Skeletal muscle cell (primary cell): ENCODE results near the gene CALHM5.

Source experiments
- DNase-seq: peaks from one replicate; pipeline ENCODE4 v3.0.0-alpha.2; 2010; ENCODE audit warnings: low read depth
- H3K4me3 ChIP-seq: 2 replicates; pipeline ENCODE4 v1.5.1; 2011; ENCODE audit warnings: low read depth, mild to moderate bottlenecking, control low read depth, low read length, moderate library complexity

CALHM5 gene

GRCh38 chr6:116535109-116535508, 23.7 kb downstream of the CALHM5 start:
- no peak overlapping the region for H3K4me3 ChIP-seq
- DNase-seq: no peak

- DNase-seq: no peak
- H3K4me3 ChIP-seq: no peak overlapping the region
Measured at GRCh38 chr6:116536216-116536621, 24.8 kb downstream of the CALHM5 start.

- DNase-seq: no peak
- H3K4me3 ChIP-seq: no peak overlapping the region
Measured at GRCh38 chr6:116542426-116542825, 31.0 kb downstream of the CALHM5 start.

- no peak for DNase-seq
- H3K4me3 ChIP-seq: no peak overlapping the region
Measured at GRCh38 chr6:116543149-116543548, 31.7 kb downstream of the CALHM5 start.

- DNase-seq: no peak
- H3K4me3 ChIP-seq: no peak within 1 kb of the TSS
Measured at GRCh38 chr6:116545651-116546050, 34.2 kb downstream of the CALHM5 start, which contains the start of gene TRAPPC3L. TRAPPC3L (minus strand) TSS chr6:116545684; CDS start chr6:116545514, 170 bp downstream.

- DNase-seq: no peak
- no peak overlapping the region for H3K4me3 ChIP-seq
Measured at GRCh38 chr6:116547358-116547757, 35.9 kb downstream of the CALHM5 start.

- no peak for DNase-seq
- H3K4me3 ChIP-seq: no peak overlapping the region
Measured at GRCh38 chr6:116550796-116551195, 39.4 kb downstream of the CALHM5 start.

- no peak for DNase-seq
- H3K4me3 ChIP-seq: no peak within 1 kb of the TSS
Measured at GRCh38 chr6:116553451-116553850, 42.0 kb downstream of the CALHM5 start, which contains the start of gene CALHM4. CALHM4 (plus strand) TSS chr6:116553751; CDS start chr6:116553794, 43 bp downstream.

GRCh38 chr6:116556065-116556464, 44.6 kb downstream of the CALHM5 start:
- peak; percentile 43 for DNase-seq
- H3K4me3 ChIP-seq: no peak overlapping the region

- no peak overlapping the region for H3K4me3 ChIP-seq
- no peak for DNase-seq
Measured at GRCh38 chr6:116556814-116557415, 45.5 kb downstream of the CALHM5 start.

- peak; percentile 93 for DNase-seq
- no peak overlapping the region for H3K4me3 ChIP-seq
Measured at GRCh38 chr6:116557893-116558292, 46.5 kb downstream of the CALHM5 start.

GRCh38 chr6:116560130-116560529, 48.7 kb downstream of the CALHM5 start:
- no peak for DNase-seq

GRCh38 chr6:116561377-116562018, 50.1 kb downstream of the CALHM5 start:
- no peak for DNase-seq
- H3K4me3 ChIP-seq: no peak overlapping the region

More at GRCh38 chr6:116560130-116560529, 48.7 kb downstream of the CALHM5 start:
- H3K4me3 ChIP-seq: no peak overlapping the region

GRCh38 chr6:116562019-116562403, 50.6 kb downstream of the CALHM5 start:
- no peak for DNase-seq
- no peak overlapping the region for H3K4me3 ChIP-seq

- no peak for DNase-seq
- no peak overlapping the region for H3K4me3 ChIP-seq
Measured at GRCh38 chr6:116562614-116563013, 51.2 kb downstream of the CALHM5 start.

GRCh38 chr6:116563830-116564229, 52.4 kb downstream of the CALHM5 start:
- DNase-seq: no peak
- H3K4me3 ChIP-seq: no peak overlapping the region

- DNase-seq: no peak
- H3K4me3 ChIP-seq: no peak overlapping the region
Measured at GRCh38 chr6:116564311-116564710, 52.9 kb downstream of the CALHM5 start.

GRCh38 chr6:116564921-116565872, 53.8 kb downstream of the CALHM5 start:
- DNase-seq: no peak
- H3K4me3 ChIP-seq: peak overlapping the region; percentile 8

GRCh38 chr6:116568111-116568510, 56.7 kb downstream of the CALHM5 start:
- H3K4me3 ChIP-seq: no peak overlapping the region
- DNase-seq: no peak
